ENCODE results near the gene TBX18. TPM values are rescaled to one million over a fixed set of nuclear protein-coding genes. Genes with fewer than 3 reads are reported as not detected.

Gene TBX18
- total RNA-seq, 3 donors from 2014 or later = 8.8 to 20.6 (median 17.0) TPM

DNA sequence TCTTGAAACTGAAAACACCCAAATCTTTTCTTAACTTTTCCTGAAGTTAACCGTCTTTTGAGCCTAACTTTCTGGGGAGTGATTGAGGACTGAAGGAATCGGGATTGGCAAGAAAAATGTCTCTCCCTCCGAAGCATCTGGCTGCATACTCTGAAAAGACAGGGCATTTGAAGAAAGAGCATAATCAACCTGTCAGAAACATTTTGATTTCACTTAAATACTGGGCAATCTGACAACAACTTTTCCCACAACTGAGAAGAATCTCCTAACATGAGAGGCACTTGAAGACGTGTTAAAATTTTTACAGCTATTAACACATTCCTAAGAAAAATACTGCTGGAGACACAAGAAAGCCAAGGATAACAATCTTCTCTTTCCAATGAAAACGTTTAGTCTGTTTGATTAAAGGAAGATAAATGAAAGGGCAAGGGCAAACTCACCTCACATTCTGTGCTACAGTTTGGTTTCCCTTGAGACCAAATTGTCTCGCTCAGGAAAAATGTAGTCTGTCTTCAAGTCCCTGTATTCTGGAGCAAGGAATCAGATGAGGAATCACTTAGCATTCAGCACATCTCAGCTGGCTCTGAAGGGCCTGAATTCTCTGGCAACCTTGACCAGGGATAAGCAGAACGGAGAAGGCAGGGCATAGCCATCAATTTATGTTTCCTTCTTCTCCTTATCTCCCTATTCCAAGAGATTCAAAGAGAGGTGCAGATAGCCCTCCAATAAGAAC lies 76.1 kb downstream of the TBX18 start:
- H3K27ac ChIP-seq = no peak overlapping the region

DNA sequence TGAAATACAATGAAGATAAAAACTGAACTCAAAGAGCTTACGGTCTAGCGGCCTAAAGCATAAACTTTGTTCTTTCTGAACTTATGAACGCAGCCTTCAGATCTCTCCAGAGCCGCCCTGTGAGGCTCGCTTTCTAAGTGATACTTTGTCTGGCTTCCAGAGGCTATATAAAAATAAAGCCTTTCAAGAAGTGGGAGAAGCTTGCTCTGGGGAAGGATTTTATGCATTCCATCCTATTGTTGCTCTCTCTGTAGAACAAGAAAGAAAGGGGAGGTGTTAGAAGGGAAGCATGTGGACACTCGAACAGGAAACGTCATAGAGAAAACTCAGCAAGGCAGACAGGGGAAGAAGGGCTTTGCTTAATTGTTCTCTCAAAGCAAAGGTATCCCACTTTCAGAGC lies 77.0 kb downstream of the TBX18 start:
- H3K27ac ChIP-seq = no peak overlapping the region
- intact Hi-C loops (cut with DNase I; ENCODE audit: low total_unique reads) = no loop called here

More for the DNA sequence above, 76.1 kb downstream of the TBX18 start:
- H3K4me1 ChIP-seq = no peaks in the 10 kb centered on the region
- no peaks in the 10 kb centered on the region for H3K27me3 ChIP-seq
- no peaks in the 10 kb centered on the region for H3K9me3 ChIP-seq
- H3K36me3 ChIP-seq = no peaks in the 10 kb centered on the region
- no peak for TF ChIP-seq POLR2A (IDR thresholded peaks at IDR 0.05)
- no peak for TF ChIP-seq CTCF (IDR thresholded peaks at IDR 0.05)
- TF ChIP-seq POLR2AphosphoS5 (IDR thresholded peaks at IDR 0.05) = no peak
- no peak overlapping the region for H3K4me3 ChIP-seq
- DNase-seq (ENCODE audit: low spot score in 2 of 2) = no peak
- intact Hi-C loops (cut with DNase I; ENCODE audit: low total_unique reads) = no loop called here

DNA sequence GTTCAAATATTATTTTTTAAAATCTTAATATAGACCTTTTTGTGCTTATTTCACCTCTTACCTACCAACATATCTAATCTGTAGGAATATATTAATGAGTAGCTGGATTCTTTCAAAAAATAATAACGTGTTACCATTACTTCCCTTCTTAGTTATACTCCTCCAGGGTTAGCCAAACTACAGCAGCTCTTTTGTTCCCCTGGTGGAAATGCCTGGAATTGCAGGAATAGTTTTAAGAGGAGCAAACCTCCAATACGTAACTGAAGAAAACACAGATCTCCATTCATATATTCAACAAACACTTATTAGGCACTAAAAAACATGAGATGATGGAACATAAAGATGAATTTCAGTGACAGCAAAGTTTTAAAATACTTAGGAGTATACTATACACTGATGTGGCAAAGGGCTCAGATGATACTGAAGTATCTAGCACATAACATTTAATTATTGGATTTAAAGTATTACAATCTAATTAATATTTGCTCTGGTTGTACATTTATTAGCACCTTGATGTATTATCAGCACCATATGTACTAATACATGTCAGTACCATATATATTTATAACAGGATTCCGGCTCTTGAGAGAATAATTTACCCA lies 78.3 kb downstream of the TBX18 start:
- Histone ChIP-seq H3K4me3 (no peak overlapping the region), H3K27ac (no peak overlapping the region), H3K36me3 (no peaks in the 10 kb centered on the region), H3K9me3 (no peaks in the 10 kb centered on the region), H3K27me3 (no peaks in the 10 kb centered on the region), H3K4me1 (no peaks in the 10 kb centered on the region)
- DNase-seq (ENCODE audit: low spot score in 2 of 2) = no peak
- TF ChIP-seq POLR2AphosphoS5 (IDR thresholded peaks at IDR 0.05) = no peak
- TF ChIP-seq POLR2A (IDR thresholded peaks at IDR 0.05) = no peak
- TF ChIP-seq CTCF (IDR thresholded peaks at IDR 0.05) = peak in 1 of 3 donors; percentile 11
- intact Hi-C loops (cut with DNase I; ENCODE audit: low total_unique reads) = no loop called here

More for the DNA sequence above, 77.0 kb downstream of the TBX18 start:
- TF ChIP-seq POLR2A (IDR thresholded peaks at IDR 0.05) (no peak), CTCF (IDR thresholded peaks at IDR 0.05) (no peak), POLR2AphosphoS5 (IDR thresholded peaks at IDR 0.05) (no peak)
- no peak for DNase-seq (ENCODE audit: low spot score in 2 of 2)
- no peaks in the 10 kb centered on the region for H3K9me3 ChIP-seq
- no peaks in the 10 kb centered on the region for H3K4me1 ChIP-seq
- H3K4me3 ChIP-seq = no peak overlapping the region
- no peaks in the 10 kb centered on the region for H3K36me3 ChIP-seq
- no peaks in the 10 kb centered on the region for H3K27me3 ChIP-seq

DNA sequence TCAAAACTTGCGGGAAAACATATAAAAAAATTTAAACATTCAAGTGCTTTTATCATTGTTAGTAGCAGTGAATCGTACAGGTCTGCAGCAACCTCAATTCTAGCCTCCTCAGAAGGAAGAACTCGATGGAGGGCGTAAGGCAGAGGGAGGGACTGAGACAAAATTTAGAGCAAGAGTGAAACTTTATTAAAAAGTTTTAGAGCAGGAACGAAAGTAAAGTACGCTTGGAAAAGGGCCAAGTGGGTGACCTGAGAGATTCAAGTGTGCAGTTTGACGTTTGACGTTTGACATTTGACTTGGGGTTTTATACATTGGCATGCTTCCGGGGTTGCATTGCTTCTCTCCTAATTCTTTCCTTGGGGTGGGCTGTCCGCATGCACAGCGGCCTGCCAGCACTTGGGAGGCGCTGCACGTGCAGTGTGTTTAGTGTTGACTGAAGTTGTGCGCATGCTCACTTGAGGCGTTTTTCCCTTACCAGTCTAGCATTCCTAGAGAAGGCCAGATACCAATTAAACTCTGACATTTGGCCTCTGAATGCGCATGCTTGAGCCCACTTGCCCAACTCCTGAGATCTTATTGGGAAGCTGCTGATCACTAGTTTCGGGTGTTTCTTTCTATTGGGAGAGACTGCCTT lies 82.6 kb downstream of the TBX18 start:
- intact Hi-C loops (cut with DNase I; ENCODE audit: low total_unique reads) = no loop called here
- Histone ChIP-seq H3K4me1 (no peaks in the 10 kb centered on the region), H3K27me3 (no peaks in the 10 kb centered on the region), H3K36me3 (no peaks in the 10 kb centered on the region), H3K4me3 (no peak overlapping the region), H3K9me3 (no peaks in the 10 kb centered on the region), H3K27ac (no peak overlapping the region)
- no peak for DNase-seq (ENCODE audit: low spot score in 2 of 2)
- TF ChIP-seq POLR2A (IDR thresholded peaks at IDR 0.05) (no peak), POLR2AphosphoS5 (IDR thresholded peaks at IDR 0.05) (no peak), CTCF (IDR thresholded peaks at IDR 0.05) (no peak)

DNA sequence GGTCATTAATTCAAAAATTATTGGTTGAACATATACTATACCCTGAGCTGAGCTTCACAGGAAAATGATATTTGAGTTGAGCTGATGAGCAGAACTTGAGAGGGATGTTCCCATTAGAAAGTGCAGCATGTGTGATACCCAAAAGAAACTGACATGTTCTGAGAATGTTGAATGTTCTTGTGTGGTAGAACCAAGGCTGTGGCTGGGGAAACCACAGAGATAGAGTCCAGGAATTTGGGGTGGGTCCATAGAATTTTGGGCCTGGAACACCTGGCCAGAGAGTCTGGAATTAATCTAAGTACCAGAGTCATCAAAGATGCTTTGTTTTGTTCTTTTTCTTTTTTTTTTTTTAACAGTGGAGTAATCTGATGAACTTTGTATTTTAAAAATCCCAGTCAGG lies 88.7 kb downstream of the TBX18 start:
- H3K27ac ChIP-seq = no peak overlapping the region
- H3K36me3 ChIP-seq = no peaks in the 10 kb centered on the region
- TF ChIP-seq POLR2A (IDR thresholded peaks at IDR 0.05) (no peak), POLR2AphosphoS5 (IDR thresholded peaks at IDR 0.05) (no peak), CTCF (IDR thresholded peaks at IDR 0.05) (no peak)
- DNase-seq (ENCODE audit: low spot score in 2 of 2) = no peak
- intact Hi-C loops (cut with DNase I; ENCODE audit: low total_unique reads) = no loop called here
- no peaks in the 10 kb centered on the region for H3K9me3 ChIP-seq
- H3K4me1 ChIP-seq = no peaks in the 10 kb centered on the region
- H3K4me3 ChIP-seq = no peak overlapping the region
- no peaks in the 10 kb centered on the region for H3K27me3 ChIP-seq

Data from breast epithelium (tissue), 4 donors.